T-helper 2 cell treated with Interferon-gamma antibody and Interleukin-4, amounts not matched to agents 100 ng/mL and 5 ng/mL, for 36 hours (primary cell): ENCODE measurements around the gene ARSH. TPM values are rescaled to one million over a fixed set of nuclear protein-coding genes. Genes with fewer than 3 reads are reported as not detected.
"Not testable (repeated sequence)": the region's sequence is repeated elsewhere in the genome, so short reads cannot be mapped to it uniquely, and the experiment has no call there.

Source experiments
- intact Hi-C: fragments of 100-400 bp; cut with micrococcal nuclease; formaldehyde crosslinking; loops from one replicate; pipeline ENCODE4 v1.15.1; 2023
- total RNA-seq: library from RNA; stranded (reverse); gene quantifications from 2 replicates; pipeline ENCODE4 v1.2.3, GENCODE V29; 2022

Gene ARSH
- total RNA-seq, 1 donor from 2014 or later, result not detected

GRCh38 chrX:3037218-3037617 is 30.9 kb downstream of the ARSH start:
- intact Hi-C loops, result no loop called here

- intact Hi-C loops, result no loop called here
Observed at GRCh38 chrX:3044196-3044595, 37.9 kb downstream of the ARSH start.

DNA sequence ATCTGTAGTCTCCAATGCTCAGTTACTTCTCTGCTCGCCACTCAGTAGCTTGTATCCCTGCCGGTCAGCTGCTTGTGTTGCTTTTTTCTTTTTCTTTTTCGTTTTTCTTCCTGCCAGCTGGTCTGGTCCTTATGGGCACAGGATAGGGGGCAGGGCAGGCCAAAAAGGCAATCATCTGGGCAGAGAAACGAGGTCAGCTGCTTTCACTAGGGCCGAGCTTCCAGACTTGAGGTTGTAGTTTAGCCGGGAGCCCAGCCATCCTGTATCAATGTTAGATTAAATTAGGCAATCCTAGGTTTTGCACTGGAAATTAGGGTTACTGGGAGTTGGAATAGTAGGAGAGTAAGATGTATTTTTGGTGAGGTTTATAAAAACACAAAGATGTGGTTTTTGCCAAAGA is 38.3 kb downstream of the ARSH start:
- intact Hi-C loops, result no loop called here

DNA sequence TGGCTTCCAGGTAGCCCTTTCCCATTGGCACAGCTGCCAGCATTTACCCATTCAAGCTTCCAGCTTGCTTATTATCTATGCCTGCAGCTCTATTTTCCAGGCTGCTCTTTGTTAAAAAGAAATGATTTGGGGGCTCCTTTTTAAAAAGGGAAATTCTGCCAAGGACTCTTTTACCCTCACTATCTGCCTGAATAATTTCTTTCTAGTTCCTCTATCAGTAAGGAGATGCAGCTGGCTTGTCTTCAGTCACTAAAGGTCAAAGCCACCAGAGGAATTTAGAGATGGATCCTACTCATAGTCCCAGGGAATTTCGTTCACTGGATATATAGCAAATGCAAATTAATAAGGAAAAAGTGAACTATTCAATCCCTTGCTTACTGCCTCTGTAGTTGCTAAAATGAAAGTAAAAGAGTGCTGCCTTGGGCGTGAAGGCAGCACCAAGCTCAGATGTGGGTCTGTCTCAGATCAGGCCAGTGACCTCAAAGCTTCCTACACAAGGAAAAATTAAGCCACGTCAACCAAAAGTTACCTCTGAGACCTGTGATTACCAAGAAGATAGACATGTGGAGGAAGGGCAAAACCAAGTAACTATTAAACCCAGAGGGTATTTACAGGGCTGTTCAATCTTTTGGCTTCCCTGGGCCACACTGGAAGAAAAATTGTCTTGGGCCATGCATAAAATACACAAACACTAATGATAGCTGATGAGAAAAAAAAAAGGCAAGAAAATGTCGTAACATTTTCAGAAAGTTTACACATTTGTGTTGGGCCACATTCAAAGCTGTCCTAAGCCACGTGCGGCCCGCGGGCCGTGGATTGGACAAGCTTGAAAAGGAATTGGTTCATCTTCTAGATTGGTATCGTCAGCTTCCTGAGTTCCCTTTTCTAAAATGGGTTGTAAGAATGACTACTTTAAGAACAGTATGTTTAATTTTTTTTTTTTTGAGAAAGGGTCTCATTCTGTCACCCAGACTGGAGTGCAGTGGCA is 40.2 kb downstream of the ARSH start:
- intact Hi-C loops, result no loop called here

DNA sequence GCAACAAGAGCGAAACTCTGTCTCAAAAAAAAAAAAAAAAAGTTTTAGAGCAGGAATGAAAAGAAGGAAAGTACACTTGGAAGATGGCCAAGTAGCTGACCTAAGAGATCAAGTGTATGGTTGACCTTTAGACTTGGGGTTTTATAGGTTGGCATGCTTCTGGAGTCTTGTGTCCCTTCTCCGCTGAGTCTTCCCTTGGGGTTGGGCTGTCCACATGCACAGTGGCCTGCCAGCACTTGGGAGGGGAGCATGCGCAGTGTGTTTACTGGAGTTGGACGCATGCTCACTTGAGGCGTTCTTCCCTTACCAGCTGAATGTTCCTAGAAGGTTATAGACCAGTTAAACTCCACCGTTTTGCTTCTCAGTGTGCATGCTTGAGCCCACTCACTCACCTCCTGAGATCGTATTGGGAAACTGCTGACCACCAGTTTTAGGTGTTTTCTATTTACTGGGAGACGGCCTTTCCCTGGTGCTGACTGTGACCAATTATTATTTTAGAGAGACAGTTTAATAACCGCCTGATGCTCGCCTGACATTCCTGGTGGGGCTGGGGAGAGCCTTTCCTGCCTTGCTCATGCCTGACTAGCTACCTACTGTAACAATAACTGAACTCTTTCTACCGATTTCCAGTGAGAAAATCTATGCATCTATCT is 44.3 kb downstream of the ARSH start:
- intact Hi-C loops, result not testable (repeated sequence)

DNA sequence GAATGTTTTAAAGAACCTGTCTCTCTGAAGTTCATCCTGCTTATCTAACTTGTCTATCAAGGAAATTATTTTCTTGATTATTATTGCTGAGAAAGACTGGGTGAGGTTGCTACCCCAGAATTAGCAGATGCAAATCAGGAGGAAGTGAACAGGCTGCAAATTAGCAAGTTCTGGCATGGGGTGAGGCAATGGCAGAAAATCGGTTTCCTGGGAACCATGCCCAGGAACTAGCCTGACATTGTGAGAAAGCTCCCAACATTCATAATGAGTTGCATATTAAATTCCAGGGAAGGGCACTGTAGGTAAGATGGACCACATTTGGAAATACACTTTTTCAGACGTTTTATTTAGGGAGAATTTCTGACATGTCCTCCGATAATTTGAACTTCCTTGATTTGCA is 46.5 kb downstream of the ARSH start:
- intact Hi-C loops, result no loop called here

DNA sequence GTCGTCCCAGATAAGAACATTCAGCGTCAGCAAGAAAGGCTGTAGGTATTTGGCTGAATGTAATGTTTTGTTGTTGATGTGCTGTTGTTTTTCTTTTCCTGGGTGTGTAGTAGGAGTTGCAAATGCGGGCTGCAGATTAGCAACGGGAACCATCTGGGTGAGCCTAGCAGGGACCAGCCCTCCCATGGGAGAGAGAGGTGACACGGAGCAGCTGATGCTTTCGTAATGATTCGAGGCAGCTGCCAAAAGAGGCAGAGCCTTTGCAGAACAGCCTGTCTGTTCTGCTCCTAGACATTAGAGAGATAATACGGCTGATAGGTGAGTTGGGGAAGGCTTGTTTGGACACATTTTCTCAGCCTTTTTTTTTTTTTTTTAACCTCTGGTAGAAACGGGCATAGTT is 60.2 kb downstream of the ARSH start:
- intact Hi-C loops, result no loop called here

DNA sequence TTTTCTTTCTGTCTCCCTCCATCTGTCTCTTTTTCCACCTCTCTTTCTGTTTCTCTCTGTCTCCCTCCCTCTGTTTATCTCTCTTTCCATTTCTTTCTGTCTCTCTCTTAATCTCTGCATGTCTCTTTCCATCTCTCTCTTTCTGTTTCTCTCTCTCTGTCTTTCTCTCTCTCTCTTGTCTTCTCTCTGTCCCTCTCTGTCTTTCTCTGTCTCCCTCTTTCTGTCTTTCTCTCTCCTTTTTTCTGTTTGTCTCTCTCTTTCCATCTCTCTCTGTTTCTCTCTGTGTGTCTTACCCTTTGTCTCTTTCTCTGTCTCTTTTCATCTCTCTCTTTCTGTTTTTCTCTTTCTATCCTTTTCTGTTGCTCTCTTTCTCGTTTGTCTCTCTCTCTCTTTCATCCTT is 69.6 kb downstream of the ARSH start:
- intact Hi-C loops, result no loop called here

DNA sequence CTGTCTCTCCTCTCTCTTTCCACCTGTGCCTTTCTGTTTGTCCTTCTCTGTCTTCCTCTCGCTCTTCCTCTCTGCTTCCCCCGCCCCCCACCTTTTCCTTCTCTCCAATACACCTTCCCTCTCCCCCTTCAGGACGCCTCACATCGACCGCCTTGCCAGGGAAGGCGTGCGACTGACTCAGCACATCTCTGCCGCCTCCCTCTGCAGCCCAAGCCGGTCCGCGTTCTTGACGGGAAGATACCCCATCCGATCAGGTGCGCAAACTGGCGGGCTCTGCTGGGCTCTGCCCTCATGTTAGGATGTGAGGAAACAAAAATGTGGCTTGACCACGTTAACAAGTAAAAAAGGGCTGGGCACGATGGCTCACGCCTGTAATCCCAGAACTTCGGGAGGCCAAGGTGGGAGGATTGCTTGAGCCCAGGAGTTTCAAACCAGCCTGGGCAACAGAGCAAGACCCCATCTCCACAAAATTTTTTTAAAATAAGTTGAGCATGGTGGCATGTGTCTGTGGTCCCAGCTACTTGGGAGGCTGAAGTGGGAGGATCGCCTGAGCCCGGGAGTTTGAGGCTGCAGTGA is 70.2 kb downstream of the ARSH start:
- intact Hi-C loops, result no loop called here

Other genes starting within 250 kb of the ARSH start
- not detected in 2 replicates for gene GYG2, start 177.6 kb upstream of the ARSH start, total RNA-seq
- gene ARSD, start 77.2 kb upstream of the ARSH start, total RNA-seq, result 4.1 and 4.9 TPM in 2 replicates
- not detected in 2 replicates for gene ARSF, start 34.9 kb downstream of the ARSH start, total RNA-seq